HG03378 (cell line): ENCODE measurements around the gene POGZ.
A peak's percentile ranks its signal among the peaks of the same experiment; 100 is the strongest.
"Not testable (repeated sequence)": the region's sequence is repeated elsewhere in the genome, so short reads cannot be mapped to it uniquely, and the experiment has no call there.

Source experiments
- ATAC-seq: cut with Tn5 transposase; IDR thresholded peaks from one replicate; pipeline ENCODE4 v1.9.1; 2021; ENCODE audit warnings: mild to moderate bottlenecking, moderate library complexity; ENCODE audit not compliant: unreplicated experiment

POGZ gene

DNA sequence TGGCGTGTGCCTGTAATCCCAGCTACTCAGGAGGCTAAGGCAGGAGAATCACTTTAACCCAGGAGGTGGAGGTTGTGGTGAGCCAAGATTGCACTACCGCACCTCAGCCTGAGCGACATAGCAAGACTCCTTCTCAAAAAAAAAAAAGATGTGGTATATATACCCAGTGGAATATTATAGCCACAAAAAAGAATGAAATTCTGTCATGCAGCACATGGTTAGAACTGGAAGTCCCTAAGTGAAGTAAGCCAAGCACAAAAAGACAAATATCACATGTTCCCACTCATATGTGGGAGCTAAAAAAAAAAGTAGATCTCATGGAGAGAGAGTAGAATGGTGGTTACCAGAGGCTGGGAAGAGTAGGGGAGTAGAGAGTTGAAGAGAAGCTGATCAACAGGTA lies 41.2 kb downstream of the POGZ start:
- no peak for ATAC-seq

DNA sequence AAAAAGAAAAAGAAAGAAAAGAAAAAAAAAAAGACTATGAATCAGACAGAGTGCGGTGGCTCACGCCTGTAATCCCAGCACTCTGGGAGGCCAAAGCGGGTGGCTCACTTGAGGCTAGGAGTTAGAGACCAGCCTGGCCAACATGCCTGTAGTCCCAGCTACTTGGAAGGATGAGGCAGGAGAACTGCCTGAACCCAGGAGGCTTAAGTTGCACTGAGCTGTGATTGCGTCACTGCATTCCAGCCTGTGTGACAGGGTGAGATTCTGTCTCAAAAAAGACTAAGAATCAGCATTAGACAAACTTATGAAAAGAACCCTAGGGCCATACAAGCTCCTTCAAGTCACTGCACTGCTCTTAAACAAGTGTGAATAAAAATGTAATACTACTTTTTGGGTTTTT lies 43.1 kb downstream of the POGZ start:
- no peak for ATAC-seq

DNA sequence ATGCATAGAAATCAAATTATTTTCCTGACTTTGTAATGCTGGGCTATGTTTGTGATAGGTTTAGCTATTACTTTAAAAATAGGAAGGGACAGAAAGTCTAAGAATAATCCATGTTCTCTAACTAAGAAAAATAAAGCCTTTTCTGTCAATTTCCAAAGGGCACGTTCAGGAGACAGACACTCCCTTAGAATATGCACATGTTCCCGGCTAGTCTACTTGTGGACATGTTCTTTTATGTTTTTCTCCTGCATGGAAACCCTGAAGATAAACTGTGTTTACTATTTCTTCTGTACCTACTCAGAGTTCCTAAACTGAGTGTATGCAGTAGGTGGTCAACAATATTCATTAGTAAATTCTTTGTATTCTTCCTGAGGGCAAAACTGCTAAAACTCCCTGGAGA lies 47.4 kb downstream of the POGZ start:
- ATAC-seq = no peak

DNA sequence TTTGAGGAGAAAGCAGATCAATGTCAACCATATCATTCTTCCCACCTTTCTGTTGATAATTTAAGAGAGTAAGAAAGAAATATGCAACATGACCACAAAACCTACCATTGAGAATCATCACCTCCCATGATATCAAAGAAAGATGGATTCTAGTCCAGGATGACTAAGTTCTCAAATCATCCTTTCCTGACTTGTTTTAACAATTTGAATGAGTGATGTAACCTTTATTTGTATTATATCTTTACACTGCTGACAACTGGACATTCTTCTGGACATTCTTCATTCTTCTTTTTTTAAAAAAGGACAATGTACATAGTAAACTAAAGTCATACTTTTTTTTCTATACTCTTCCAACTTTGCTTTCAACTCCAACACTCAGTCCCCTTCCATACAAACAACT lies 50.4 kb downstream of the POGZ start:
- ATAC-seq = no peak

DNA sequence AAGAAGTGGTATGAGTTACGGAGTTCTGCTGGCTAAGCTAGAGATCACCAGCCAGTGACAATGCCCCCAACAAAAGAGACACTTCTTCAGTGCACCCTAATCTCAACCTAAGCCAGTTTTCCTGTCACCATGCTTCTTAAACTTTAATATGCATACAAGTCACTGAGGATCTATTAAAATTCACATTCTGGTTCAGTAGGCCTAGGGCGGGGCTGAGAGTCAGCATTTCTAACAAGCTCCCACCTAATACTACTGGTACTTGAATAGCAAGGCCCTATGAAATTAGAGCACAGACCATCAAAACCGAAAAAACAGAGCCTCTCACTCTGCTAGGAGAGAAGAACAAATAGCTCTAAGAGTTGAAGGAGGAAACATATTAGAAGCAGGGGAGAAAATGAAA lies 52.0 kb downstream of the POGZ start:
- ATAC-seq = no peak

DNA sequence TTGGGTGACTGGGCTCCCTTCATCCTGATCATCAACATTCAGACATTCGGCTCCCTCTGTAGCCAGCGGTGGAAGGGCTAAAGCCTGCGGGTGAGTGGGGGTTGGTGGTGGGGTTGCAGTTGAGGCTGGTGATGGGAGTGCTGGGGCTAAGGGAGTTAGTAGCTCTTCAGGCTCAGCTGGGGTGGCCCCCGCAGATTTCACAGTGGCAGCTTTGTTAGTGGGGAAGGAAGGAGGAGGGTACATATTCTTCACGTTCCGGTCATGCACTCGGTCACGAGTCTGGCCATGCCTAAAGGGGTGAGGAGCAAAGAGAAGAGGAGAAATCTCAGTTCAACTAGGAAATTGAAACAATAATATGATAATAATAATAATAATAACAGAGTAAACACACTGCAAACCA lies 53.1 kb downstream of the POGZ start:
- ATAC-seq = no peak

DNA sequence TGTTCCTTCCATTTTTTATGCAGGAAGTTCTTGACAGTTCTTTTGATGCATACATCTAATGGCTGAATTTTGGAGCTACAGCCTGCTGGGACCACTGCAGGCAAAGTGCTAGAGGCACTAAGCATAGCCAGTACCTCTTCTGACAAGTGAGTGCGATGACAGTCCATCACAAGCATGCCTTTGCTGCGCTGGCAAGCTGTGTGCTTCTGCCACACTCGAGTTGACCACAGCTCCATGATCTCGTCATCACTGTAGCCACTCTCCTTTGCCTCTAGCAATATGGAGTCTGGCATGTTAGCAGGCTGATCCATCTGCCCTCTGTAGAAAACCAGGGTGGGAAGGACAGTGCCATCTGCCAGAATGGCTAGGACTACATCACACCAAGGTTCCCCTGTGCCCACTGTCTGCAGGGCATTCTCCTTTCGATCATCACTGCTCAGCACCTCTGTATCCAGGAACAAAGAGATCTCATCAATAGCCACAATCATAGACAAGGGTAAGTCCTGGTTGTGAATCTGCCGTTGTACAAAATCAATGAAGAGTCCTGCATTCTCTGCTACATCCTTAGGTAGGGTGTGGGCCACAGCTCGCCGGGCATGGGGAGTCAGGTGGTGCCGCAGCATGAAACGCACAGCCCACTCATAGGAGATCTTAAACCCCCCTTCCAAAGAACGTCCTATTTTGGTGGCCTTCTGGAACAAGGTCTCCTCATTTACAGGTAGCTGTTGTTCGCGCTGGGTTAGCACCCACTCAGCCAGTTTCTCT lies 53.9 kb downstream of the POGZ start:
- ATAC-seq = no peak

DNA sequence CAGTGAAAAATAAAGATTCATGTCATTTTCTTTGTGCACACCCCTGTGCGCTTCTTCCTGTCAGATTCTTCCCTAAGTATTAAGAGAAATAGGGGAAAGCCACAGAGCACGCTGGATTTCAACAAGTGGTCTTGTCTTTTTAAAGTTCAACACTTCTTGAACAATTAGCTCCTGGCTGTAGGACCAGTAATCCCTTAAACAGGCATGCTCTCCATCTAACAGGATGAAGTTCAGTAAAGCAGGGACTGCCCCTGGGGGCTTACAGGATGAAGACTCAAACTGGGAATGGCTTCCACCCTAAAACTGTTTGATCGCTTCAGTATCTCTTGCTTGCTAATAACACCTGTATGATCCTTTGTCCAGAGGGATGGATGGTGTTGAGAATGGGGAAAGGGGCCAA lies 55.7 kb downstream of the POGZ start:
- no peak for ATAC-seq

DNA sequence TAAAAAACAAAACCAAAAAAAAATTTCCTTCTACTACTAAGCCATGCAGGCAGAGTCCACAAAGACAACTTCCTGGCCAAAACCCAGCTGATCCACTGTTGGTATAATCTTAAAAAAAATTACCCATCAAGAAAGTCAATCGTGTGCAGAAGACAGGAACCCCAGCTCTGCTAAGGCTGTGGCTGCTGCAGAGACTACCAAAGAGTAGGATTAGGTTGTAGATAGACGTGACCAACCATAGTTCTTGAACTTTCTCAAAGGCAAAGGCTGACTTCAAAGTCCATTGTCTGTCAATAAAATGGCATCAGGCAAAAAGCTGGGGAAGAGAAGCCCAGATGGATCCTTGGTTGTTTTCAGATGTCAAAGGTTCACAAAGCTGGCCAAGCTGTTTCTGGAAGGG lies 56.5 kb downstream of the POGZ start:
- ATAC-seq = no peak

DNA sequence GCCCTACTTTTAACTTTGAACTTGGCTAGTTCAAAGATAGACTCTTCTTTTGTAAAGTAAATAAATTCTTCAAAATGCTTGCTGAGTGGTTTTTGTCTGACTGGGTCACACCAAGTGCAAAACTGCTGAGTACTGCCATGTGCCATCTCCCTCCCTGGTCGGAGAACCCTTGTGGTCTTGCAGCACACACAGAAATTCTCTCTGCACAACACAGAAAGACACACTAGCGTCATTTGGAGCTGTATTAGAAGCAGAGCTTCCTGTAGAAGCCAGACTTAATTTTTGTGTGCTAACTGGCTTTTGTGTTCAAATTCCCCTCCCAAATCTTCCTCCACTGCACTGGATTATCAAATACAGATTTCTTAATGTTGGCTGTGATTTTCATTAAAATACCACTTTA lies 57.4 kb downstream of the POGZ start:
- no peak for ATAC-seq

DNA sequence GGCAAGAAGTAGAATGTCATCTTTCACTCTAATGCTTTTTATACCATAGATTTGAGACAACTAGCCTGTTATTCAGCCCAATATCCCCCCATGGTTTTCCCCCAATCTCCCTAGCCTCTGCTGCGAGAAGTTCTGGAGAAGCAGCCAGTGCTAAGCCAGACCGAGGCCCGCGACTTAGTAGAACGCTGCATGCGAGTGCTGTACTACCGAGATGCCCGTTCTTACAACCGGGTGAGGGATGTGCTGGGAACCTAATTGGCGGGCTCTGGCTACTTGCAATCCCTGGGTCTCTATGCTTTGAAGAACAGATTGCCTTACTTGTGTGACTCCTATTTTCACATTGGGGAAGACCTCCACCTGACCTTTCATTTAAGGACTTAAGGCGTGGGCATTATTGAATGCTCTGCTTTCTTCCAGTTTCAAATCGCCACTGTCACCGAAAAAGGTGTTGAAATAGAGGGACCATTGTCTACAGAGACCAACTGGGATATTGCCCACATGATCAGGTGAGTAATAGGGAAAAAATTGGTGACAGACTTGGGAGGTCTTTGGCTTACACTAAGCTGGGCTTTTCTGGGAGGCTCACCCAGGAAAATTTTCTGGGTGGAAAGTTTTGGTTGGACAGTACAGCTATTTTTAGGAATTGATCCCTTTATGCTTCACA lies 58.0 kb downstream of the POGZ start:
- ATAC-seq = no peak

DNA sequence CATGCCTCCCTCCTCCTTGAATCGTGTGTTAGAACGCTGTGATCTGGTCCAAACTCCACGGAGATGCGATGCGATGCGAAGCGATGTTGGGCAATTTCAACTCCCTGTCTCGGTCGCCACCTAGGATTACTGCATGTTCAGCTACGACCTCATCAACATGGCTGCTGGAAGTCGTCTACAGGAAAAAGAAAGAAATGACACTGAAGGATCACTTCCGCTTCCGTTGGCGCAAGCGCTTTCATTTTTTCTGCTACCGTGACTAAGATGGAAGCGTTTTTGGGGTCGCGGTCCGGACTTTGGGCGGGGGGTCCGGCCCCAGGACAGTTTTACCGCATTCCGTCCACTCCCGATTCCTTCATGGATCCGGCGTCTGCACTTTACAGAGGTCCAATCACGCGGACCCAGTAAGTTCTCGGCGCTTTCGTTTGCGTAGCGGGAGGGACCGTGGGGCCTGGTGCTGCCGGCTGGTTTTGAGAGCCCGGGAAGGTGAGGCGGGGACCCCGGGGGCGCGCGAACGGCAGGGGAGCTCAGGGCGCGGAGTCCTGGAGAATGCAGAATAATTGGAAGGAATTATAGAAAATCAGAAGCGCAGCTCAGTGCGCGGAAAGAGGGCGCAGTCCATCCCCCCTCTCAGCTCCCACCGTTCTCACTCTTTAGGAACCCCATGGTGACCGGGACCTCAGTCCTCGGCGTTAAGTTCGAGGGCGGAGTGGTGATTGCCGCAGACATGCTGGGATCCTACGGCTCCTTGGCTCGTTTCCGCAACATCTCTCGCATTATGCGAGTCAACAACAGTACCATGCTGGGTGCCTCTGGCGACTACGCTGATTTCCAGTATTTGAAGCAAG lies 59.7 kb downstream of the POGZ start, which contains the start of gene PSMB4:
TSS of gene PSMB4 (plus strand) at position 250 of the 848 bp plus-strand sequence. CDS start at position 265, 15 bp downstream.
- ATAC-seq = peak; percentile 81

DNA sequence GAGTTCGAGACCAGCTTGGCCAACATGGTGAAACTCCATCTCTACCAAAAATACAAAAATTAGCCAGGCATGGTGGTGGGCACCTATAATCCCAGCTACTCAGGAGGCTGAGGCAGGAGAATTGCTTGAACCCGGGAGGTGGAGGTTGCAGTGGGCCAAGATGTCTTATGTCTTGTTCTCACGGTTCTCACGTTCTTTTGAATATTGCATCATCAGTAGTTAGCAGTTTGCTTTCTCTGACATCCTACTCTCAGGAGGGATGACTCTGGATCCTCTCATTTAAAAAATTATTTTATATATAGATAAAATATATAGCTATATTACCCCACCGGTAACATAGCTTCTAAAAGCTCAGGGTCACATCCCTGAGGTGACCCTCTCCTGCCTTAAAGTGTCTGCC lies 63.0 kb downstream of the POGZ start:
- not testable (repeated sequence) for ATAC-seq

DNA sequence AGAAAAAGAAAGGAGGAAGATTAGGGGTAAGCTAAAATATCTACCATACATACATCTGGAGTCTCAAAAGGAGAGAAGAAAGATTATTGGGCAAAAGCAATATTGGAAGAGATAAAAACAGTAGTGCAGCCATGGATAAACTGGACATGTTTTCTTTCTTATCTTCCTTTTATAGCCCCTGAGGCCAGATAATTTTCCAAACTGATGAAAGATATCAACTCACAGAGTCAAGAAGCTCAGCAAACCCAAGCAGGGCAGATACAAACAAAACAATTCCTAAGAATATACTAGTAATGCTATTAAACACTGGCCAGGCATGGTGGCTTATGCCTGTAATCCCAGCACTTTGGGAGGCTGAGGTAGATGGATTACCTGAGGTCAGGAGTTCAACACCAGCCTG lies 65.7 kb downstream of the POGZ start:
- no peak for ATAC-seq

DNA sequence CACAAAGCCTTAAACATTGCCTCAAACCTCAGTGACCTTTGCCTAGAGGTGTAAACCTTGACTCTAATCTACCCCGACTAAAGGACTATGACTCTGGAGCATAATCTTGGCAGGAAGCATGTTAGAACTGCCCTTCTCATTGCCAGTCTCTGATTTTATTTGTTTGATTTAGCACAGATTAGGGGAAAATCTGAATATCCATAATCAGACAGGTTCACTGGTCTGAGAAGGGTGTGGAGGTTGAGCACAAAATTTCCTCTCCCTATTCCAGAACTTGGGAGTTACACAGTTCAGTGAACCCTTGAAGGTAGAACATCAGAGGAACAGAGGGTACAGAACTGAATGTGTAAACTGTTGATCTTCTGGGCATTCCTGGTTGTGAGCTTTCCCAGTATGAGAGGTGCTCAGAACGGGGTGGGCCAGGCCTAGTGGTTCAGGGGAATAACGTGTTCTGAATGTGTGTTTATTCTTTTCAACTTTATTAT lies 68.2 kb downstream of the POGZ start:
- no peak for ATAC-seq

DNA sequence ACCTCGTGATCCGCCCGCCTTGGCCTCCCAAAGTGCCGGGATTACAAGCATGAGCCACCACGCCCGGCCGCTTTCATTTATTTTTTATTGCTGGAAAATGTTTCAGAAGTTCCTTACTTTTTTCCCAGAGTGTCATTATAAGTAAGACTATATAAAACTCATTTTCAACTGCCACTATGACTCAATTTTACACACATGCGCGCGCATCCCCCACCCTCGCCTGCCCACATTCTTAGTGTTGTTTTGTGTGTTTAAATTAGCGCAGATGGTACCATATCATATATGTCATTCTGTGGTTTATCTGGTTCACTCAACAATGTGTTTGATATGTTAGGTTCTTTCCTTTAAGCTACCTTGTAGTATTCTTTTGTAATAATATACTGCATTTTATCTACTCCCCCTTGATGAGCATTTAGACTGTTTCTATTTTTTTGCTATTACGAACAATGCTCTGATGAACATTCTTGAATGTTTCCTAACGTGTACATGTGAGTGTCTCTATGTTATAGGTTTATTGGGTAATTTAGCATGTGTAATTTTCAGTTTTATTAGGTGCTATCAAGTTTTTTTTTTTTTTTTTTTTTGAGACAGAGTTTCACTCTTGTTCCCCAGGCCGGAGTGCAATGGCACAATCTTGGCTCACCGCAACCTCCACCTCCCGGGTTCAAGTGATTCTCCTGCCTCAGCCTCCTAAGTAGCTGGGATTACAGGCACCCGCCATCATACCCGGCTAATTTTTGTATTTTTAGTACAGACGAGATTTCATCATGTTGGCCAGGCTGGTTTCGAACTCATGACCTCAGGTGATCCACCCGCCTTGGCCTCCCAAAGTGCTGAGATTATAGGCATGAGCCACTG lies 68.8 kb downstream of the POGZ start:
- not testable (repeated sequence) for ATAC-seq

DNA sequence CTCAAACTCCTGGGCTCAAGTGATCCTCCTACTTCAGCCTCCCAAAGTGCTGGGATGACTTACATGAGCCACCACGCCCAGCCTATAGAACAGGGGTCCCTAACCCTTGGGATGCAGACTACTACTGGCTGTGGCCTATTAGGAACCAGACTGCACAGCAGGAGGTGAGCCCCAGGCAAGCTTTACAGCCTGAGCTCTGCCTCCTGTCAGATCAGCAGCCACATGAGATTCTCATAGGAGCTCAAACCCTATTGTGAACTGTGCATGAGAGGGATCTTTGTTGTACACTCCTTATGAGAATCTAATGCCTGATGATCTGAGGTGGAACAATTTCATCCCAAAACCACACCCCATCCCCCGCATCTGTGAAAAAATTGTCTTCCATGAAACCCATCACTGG lies 73.3 kb downstream of the POGZ start:
- no peak for ATAC-seq

DNA sequence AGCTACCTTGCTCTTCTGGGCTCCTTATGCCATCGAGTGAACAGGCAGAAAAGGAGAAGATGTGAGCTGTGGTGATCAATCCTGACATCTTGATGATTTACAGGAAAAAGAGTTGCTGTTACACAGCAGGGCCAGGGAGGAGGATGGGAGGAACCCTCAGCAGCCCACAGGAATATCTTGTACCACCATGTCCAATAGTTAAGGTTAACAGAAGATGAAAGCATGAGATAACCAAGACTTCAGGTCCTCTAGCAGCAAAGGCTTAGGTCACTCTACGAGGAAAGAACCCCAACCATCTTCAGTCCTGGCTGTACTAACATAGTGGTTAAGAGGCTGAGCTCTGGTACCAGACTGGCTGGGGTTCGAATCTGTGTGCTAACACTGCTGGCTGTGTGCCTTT lies 74.7 kb downstream of the POGZ start:
- ATAC-seq = no peak

DNA sequence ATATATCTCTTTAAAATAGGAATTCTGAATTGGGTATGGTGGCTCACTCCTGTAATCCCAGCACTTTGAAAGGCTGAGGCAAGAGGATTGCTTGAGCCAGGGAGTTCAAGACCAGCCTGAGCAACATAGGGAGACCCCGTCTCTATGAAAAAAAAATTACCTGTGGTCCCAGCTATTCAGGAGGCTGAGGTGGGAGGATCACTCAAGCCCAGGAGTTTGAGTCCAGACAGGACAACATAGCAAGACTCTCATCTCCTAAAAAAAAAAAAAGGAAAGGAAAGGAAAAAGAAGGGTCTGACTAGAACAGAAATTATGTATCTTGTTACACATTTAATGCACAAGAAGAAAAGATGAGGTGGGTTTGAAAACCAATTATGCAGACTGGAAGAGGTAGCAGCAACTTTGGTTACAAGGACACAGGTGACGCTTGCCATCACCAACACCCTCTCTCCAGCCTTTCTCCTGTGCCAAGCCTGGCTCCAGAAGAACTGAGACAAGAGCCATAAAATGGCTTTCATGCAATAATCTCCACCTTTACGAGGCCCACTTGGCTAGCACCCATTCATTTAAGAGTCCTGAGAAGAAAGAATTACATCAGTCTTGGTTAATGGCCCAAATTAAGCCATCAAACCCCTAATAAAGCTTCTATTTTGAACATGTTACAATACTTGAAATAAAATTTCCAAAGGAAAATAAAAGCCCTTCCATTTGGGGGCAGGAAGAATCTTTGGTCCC lies 82.0 kb downstream of the POGZ start:
- no peak for ATAC-seq

DNA sequence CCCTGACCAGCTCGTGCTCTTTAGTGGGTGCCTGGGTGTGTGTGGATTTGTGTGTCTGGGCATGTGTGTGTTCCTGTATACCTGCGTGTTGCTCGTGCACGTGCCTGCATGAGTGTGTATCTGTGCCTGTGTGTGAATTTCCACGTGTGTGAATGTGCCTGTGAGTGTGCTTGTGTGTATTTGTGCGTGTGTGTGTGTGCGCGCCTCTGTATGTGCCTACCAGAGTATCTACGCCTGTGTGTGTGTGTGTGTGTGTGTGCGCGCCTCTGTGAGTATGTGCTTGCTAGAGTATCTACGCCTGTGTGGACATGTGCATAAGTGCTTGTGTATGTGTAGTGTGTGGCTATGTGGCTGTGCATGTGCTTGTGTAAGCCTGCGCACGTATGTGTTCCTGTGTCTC lies 86.1 kb downstream of the POGZ start:
- no peak for ATAC-seq
